Peyer's patch (tissue), 4 donors: ENCODE data around the gene ADAM15.

Source experiments
- POLR2A ChIP-seq, 2 donors: fragments of 450-650 bp; IDR thresholded peaks; one replicate each; pipeline ENCODE4 v1.5.1; 2017; ENCODE audit warnings: antibody characterized with exemption in 2 of 2, mild to moderate bottlenecking in 2 of 2, moderate library complexity in 2 of 2
- TF ChIP-seq, protein P1 (sequence below), 6 experiments: fragments of 450-650 bp in 4 of 6; fragments of 200-600 bp in 2 of 6; sonication (generic) in 1 of 6; IDR thresholded peaks; one replicate each; pipeline ENCODE4 v1.5.1; 2017 to 2019; ENCODE audit warnings: antibody characterized with exemption in 6 of 6, mild to moderate bottlenecking in 3 of 6, moderate library complexity in 1 of 6

- TF ChIP-seq, protein P1, sequence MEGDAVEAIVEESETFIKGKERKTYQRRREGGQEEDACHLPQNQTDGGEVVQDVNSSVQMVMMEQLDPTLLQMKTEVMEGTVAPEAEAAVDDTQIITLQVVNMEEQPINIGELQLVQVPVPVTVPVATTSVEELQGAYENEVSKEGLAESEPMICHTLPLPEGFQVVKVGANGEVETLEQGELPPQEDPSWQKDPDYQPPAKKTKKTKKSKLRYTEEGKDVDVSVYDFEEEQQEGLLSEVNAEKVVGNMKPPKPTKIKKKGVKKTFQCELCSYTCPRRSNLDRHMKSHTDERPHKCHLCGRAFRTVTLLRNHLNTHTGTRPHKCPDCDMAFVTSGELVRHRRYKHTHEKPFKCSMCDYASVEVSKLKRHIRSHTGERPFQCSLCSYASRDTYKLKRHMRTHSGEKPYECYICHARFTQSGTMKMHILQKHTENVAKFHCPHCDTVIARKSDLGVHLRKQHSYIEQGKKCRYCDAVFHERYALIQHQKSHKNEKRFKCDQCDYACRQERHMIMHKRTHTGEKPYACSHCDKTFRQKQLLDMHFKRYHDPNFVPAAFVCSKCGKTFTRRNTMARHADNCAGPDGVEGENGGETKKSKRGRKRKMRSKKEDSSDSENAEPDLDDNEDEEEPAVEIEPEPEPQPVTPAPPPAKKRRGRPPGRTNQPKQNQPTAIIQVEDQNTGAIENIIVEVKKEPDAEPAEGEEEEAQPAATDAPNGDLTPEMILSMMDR (IDR thresholded peaks at IDR 0.05): no peak
- no peak for TF ChIP-seq POLR2A (IDR thresholded peaks at IDR 0.05)
These were observed 15.7 kb downstream of the ADAM15 start for GRCh38 chr1:155066777-155067176.
